GM19455 (cell line): ENCODE data around the gene NUF2.
"Not testable (repeated sequence)": the region's sequence is repeated elsewhere in the genome, so short reads cannot be mapped to it uniquely, and the experiment has no call there.

Experiments
- ATAC-seq: cut with Tn5 transposase; IDR thresholded peaks from one replicate; pipeline ENCODE4 v1.9.1; 2021; ENCODE audit not compliant: unreplicated experiment

The NUF2 gene

GRCh38 chr1:163331116-163331515 lies 9.4 kb downstream of the NUF2 start:
- no peak for ATAC-seq

- no peak for ATAC-seq
Observed at GRCh38 chr1:163335216-163335615, 13.5 kb downstream of the NUF2 start.

- no peak for ATAC-seq
Observed at GRCh38 chr1:163337631-163338030, 15.9 kb downstream of the NUF2 start.

- ATAC-seq: no peak
Observed at GRCh38 chr1:163346326-163346870, 24.6 kb downstream of the NUF2 start.

GRCh38 chr1:163347106-163347505 lies 25.4 kb downstream of the NUF2 start:
- no peak for ATAC-seq

GRCh38 chr1:163351912-163352311 lies 30.2 kb downstream of the NUF2 start:
- no peak for ATAC-seq

GRCh38 chr1:163357378-163357777 lies 35.6 kb downstream of the NUF2 start:
- no peak for ATAC-seq

GRCh38 chr1:163358172-163358571 lies 36.4 kb downstream of the NUF2 start:
- ATAC-seq: not testable (repeated sequence)

- no peak for ATAC-seq
Observed at GRCh38 chr1:163361123-163361934, 39.6 kb downstream of the NUF2 start.

GRCh38 chr1:163365186-163365585 lies 43.4 kb downstream of the NUF2 start:
- no peak for ATAC-seq

- ATAC-seq: no peak
Observed at GRCh38 chr1:163366555-163366954, 44.8 kb downstream of the NUF2 start.

- no peak for ATAC-seq
Observed at GRCh38 chr1:163367721-163368120, 46.0 kb downstream of the NUF2 start.

GRCh38 chr1:163372576-163372975 lies 50.8 kb downstream of the NUF2 start:
- ATAC-seq: no peak

GRCh38 chr1:163378554-163378953 lies 56.8 kb downstream of the NUF2 start:
- ATAC-seq: no peak

GRCh38 chr1:163379801-163380200 lies 58.0 kb downstream of the NUF2 start:
- no peak for ATAC-seq

- no peak for ATAC-seq
Observed at GRCh38 chr1:163381487-163382184, 59.9 kb downstream of the NUF2 start.

- no peak for ATAC-seq
Observed at GRCh38 chr1:163382395-163382794, 60.6 kb downstream of the NUF2 start.

GRCh38 chr1:163387146-163387545 lies 65.4 kb downstream of the NUF2 start:
- no peak for ATAC-seq

GRCh38 chr1:163388970-163389369 lies 67.2 kb downstream of the NUF2 start:
- no peak for ATAC-seq

- ATAC-seq: no peak
Observed at GRCh38 chr1:163395790-163396189, 74.0 kb downstream of the NUF2 start.

- ATAC-seq: no peak
Observed at GRCh38 chr1:163397451-163398200, 75.9 kb downstream of the NUF2 start.
